ENCODE measurements around the gene SFMBT2.

The SFMBT2 gene

GRCh38 chr10:7248585-7249164 lies 162.2 kb downstream of the SFMBT2 start:
- Histone ChIP-seq H3K4me1 (ENCODE audit: control insufficient read depth, insufficient read depth, low read length) (no peaks in the 10 kb centered on the region), H3K9me3 (ENCODE audit: control insufficient read depth, insufficient read depth, low read length) (no peaks in the 10 kb centered on the region), H3K4me3 (ENCODE audit: low read depth, low read length) (no peak overlapping the region), H3K9ac (ENCODE audit: low read depth, low read length) (no peak overlapping the region), H3K27me3 (ENCODE audit: control insufficient read depth, insufficient read depth, low read length) (no peaks in the 10 kb centered on the region), H3K36me3 (ENCODE audit: control insufficient read depth, insufficient read depth, low read length) (no peaks in the 10 kb centered on the region)

GRCh38 chr10:7248148-7248547 lies 162.7 kb downstream of the SFMBT2 start:
- no peak overlapping the region for H3K4me3 ChIP-seq (ENCODE audit: low read depth, low read length)
- H3K27me3 ChIP-seq (ENCODE audit: control insufficient read depth, insufficient read depth, low read length) = no peaks in the 10 kb centered on the region
- no peaks in the 10 kb centered on the region for H3K4me1 ChIP-seq (ENCODE audit: control insufficient read depth, insufficient read depth, low read length)
- H3K9me3 ChIP-seq (ENCODE audit: control insufficient read depth, insufficient read depth, low read length) = no peaks in the 10 kb centered on the region
- H3K9ac ChIP-seq (ENCODE audit: low read depth, low read length) = no peak overlapping the region
- no peaks in the 10 kb centered on the region for H3K36me3 ChIP-seq (ENCODE audit: control insufficient read depth, insufficient read depth, low read length)

GRCh38 chr10:7245505-7245904 lies 165.3 kb downstream of the SFMBT2 start:
- Histone ChIP-seq H3K9ac (ENCODE audit: low read depth, low read length) (no peak overlapping the region), H3K27me3 (ENCODE audit: control insufficient read depth, insufficient read depth, low read length) (no peaks in the 10 kb centered on the region), H3K36me3 (ENCODE audit: control insufficient read depth, insufficient read depth, low read length) (no peaks in the 10 kb centered on the region), H3K4me1 (ENCODE audit: control insufficient read depth, insufficient read depth, low read length) (no peaks in the 10 kb centered on the region), H3K4me3 (ENCODE audit: low read depth, low read length) (no peak overlapping the region), H3K9me3 (ENCODE audit: control insufficient read depth, insufficient read depth, low read length) (no peaks in the 10 kb centered on the region)

- Histone ChIP-seq H3K4me3 (ENCODE audit: low read depth, low read length) (no peak overlapping the region), H3K27me3 (ENCODE audit: control insufficient read depth, insufficient read depth, low read length) (no peaks in the 10 kb centered on the region), H3K4me1 (ENCODE audit: control insufficient read depth, insufficient read depth, low read length) (no peaks in the 10 kb centered on the region), H3K36me3 (ENCODE audit: control insufficient read depth, insufficient read depth, low read length) (no peaks in the 10 kb centered on the region), H3K9ac (ENCODE audit: low read depth, low read length) (no peak overlapping the region), H3K9me3 (ENCODE audit: control insufficient read depth, insufficient read depth, low read length) (no peaks in the 10 kb centered on the region)
These were observed 167.0 kb downstream of the SFMBT2 start for GRCh38 chr10:7243873-7244272.

- Histone ChIP-seq H3K9ac (ENCODE audit: low read depth, low read length) (no peak overlapping the region), H3K36me3 (ENCODE audit: control insufficient read depth, insufficient read depth, low read length) (no peaks in the 10 kb centered on the region), H3K4me1 (ENCODE audit: control insufficient read depth, insufficient read depth, low read length) (no peaks in the 10 kb centered on the region), H3K9me3 (ENCODE audit: control insufficient read depth, insufficient read depth, low read length) (no peaks in the 10 kb centered on the region), H3K27me3 (ENCODE audit: control insufficient read depth, insufficient read depth, low read length) (no peaks in the 10 kb centered on the region), H3K4me3 (ENCODE audit: low read depth, low read length) (no peak overlapping the region)
These were observed 167.7 kb downstream of the SFMBT2 start for GRCh38 chr10:7243139-7243538.

GRCh38 chr10:7239312-7239985 lies 171.4 kb downstream of the SFMBT2 start:
- H3K4me1 ChIP-seq (ENCODE audit: control insufficient read depth, insufficient read depth, low read length) = no peaks in the 10 kb centered on the region
- no peak overlapping the region for H3K4me3 ChIP-seq (ENCODE audit: low read depth, low read length)
- no peaks in the 10 kb centered on the region for H3K36me3 ChIP-seq (ENCODE audit: control insufficient read depth, insufficient read depth, low read length)
- H3K27me3 ChIP-seq (ENCODE audit: control insufficient read depth, insufficient read depth, low read length) = no peaks in the 10 kb centered on the region
- H3K9me3 ChIP-seq (ENCODE audit: control insufficient read depth, insufficient read depth, low read length) = no peaks in the 10 kb centered on the region
- H3K9ac ChIP-seq (ENCODE audit: low read depth, low read length) = no peak overlapping the region

- Histone ChIP-seq H3K27me3 (ENCODE audit: control insufficient read depth, insufficient read depth, low read length) (no peaks in the 10 kb centered on the region), H3K36me3 (ENCODE audit: control insufficient read depth, insufficient read depth, low read length) (no peaks in the 10 kb centered on the region), H3K9me3 (ENCODE audit: control insufficient read depth, insufficient read depth, low read length) (no peaks in the 10 kb centered on the region), H3K4me1 (ENCODE audit: control insufficient read depth, insufficient read depth, low read length) (peaks cover 3% of the 10 kb centered on the region), H3K9ac (ENCODE audit: low read depth, low read length) (no peak overlapping the region), H3K4me3 (ENCODE audit: low read depth, low read length) (no peak overlapping the region)
These were observed 175.5 kb downstream of the SFMBT2 start for GRCh38 chr10:7235376-7235775.

- H3K36me3 ChIP-seq (ENCODE audit: control insufficient read depth, insufficient read depth, low read length) = no peaks in the 10 kb centered on the region
- peaks cover 3% of the 10 kb centered on the region for H3K4me1 ChIP-seq (ENCODE audit: control insufficient read depth, insufficient read depth, low read length)
- H3K4me3 ChIP-seq (ENCODE audit: low read depth, low read length) = no peak overlapping the region
- H3K9ac ChIP-seq (ENCODE audit: low read depth, low read length) = no peak overlapping the region
- no peaks in the 10 kb centered on the region for H3K9me3 ChIP-seq (ENCODE audit: control insufficient read depth, insufficient read depth, low read length)
- H3K27me3 ChIP-seq (ENCODE audit: control insufficient read depth, insufficient read depth, low read length) = no peaks in the 10 kb centered on the region
These were observed 176.7 kb downstream of the SFMBT2 start for GRCh38 chr10:7234109-7234508.

GRCh38 chr10:7233259-7233991 lies 177.4 kb downstream of the SFMBT2 start:
- Histone ChIP-seq H3K9ac (ENCODE audit: low read depth, low read length) (no peak overlapping the region), H3K36me3 (ENCODE audit: control insufficient read depth, insufficient read depth, low read length) (no peaks in the 10 kb centered on the region), H3K4me3 (ENCODE audit: low read depth, low read length) (no peak overlapping the region), H3K9me3 (ENCODE audit: control insufficient read depth, insufficient read depth, low read length) (no peaks in the 10 kb centered on the region), H3K27me3 (ENCODE audit: control insufficient read depth, insufficient read depth, low read length) (no peaks in the 10 kb centered on the region), H3K4me1 (ENCODE audit: control insufficient read depth, insufficient read depth, low read length) (peaks cover 3% of the 10 kb centered on the region)

GRCh38 chr10:7231509-7232414 lies 179.1 kb downstream of the SFMBT2 start:
- Histone ChIP-seq H3K36me3 (ENCODE audit: control insufficient read depth, insufficient read depth, low read length) (no peaks in the 10 kb centered on the region), H3K9ac (ENCODE audit: low read depth, low read length) (no peak overlapping the region)

GRCh38 chr10:7230951-7231350 lies 179.9 kb downstream of the SFMBT2 start:
- peaks cover 3% of the 10 kb centered on the region for H3K4me1 ChIP-seq (ENCODE audit: control insufficient read depth, insufficient read depth, low read length)
- H3K36me3 ChIP-seq (ENCODE audit: control insufficient read depth, insufficient read depth, low read length) = no peaks in the 10 kb centered on the region

More at GRCh38 chr10:7231509-7232414, 179.1 kb downstream of the SFMBT2 start:
- peaks cover 3% of the 10 kb centered on the region for H3K4me1 ChIP-seq (ENCODE audit: control insufficient read depth, insufficient read depth, low read length)
- no peaks in the 10 kb centered on the region for H3K9me3 ChIP-seq (ENCODE audit: control insufficient read depth, insufficient read depth, low read length)
- H3K4me3 ChIP-seq (ENCODE audit: low read depth, low read length) = no peak overlapping the region
- no peaks in the 10 kb centered on the region for H3K27me3 ChIP-seq (ENCODE audit: control insufficient read depth, insufficient read depth, low read length)

More at GRCh38 chr10:7230951-7231350, 179.9 kb downstream of the SFMBT2 start:
- Histone ChIP-seq H3K9me3 (ENCODE audit: control insufficient read depth, insufficient read depth, low read length) (no peaks in the 10 kb centered on the region), H3K4me3 (ENCODE audit: low read depth, low read length) (no peak overlapping the region), H3K9ac (ENCODE audit: low read depth, low read length) (no peak overlapping the region), H3K27me3 (ENCODE audit: control insufficient read depth, insufficient read depth, low read length) (no peaks in the 10 kb centered on the region)

Measured in iPS-15b (cell line).